A673 (cell line): ENCODE data around the gene RGS3. TPM values are rescaled to one million over a fixed set of nuclear protein-coding genes. Genes with fewer than 3 reads are reported as not detected.

Experiments used
- BruUV-seq: library from RNA; stranded (reverse); fragments of 400-500 nt; replicated peaks from 2 replicates; lab custom pipeline; 2021; lab: Mats Ljungman, UMichigan
- CTCF ChIA-PET: fragments of 300-600 bp; sonication (Branson Sonifier 250); formaldehyde crosslinking; loops from one replicate; lab custom pipeline; 2022; ENCODE audit warnings: antibody characterized with exemption; lab: Charles Lee
- POLR2A ChIA-PET: fragments of 300-600 bp; sonication (Branson Sonifier 250); formaldehyde crosslinking; loops from one replicate; lab custom pipeline; 2022; ENCODE audit warnings: antibody characterized with exemption; ENCODE audit not compliant: low non-redundant PET; lab: Charles Lee
- DNase-seq: peaks from one replicate; pipeline ENCODE4 v3.0.0-alpha.2; 2015; ENCODE audit warnings: low spot score
- H3K27ac ChIP-seq: fragments of 200-600 bp; sonication (generic); 2 replicates; pipeline ENCODE4 v1.5.1; 2016; ENCODE audit warnings: mixed run types, low read depth, mild to moderate bottlenecking, mixed read lengths, antibody characterized with exemption, low read length; ENCODE audit not compliant: poor library complexity, severe bottlenecking
- H3K27me3 ChIP-seq: fragments of 200-600 bp; sonication (generic); replicated peaks from 2 replicates; pipeline ENCODE4 v1.6.1; 2017; ENCODE audit warnings: mixed run types, low read depth, mild to moderate bottlenecking, mixed read lengths, antibody characterized with exemption, low read length; ENCODE audit not compliant: insufficient read depth, poor library complexity
- H3K36me3 ChIP-seq: fragments of 200-600 bp; sonication (generic); 2 replicates; pipeline ENCODE4 v1.6.1; 2016; ENCODE audit warnings: mixed run types, mild to moderate bottlenecking, mixed read lengths, antibody characterized with exemption, low read length; ENCODE audit not compliant: insufficient read depth, poor library complexity, severe bottlenecking
- H3K4me1 ChIP-seq: fragments of 200-600 bp; sonication (generic); 2 replicates; pipeline ENCODE4 v1.6.1; 2017; ENCODE audit warnings: mixed run types, mild to moderate bottlenecking, mixed read lengths, antibody characterized with exemption, low read length; ENCODE audit not compliant: insufficient read depth, poor library complexity, severe bottlenecking
- H3K4me3 ChIP-seq: fragments of 200-600 bp; sonication (generic); 2 replicates; pipeline ENCODE4 v1.5.1; 2016; ENCODE audit warnings: low read depth, mixed run types, mild to moderate bottlenecking, mixed read lengths, low read length; ENCODE audit not compliant: poor library complexity, severe bottlenecking
- H3K9me3 ChIP-seq: fragments of 200-600 bp; sonication (generic); 2 replicates; pipeline ENCODE4 v1.6.1; 2016; ENCODE audit warnings: mixed run types, low read depth, mild to moderate bottlenecking, mixed read lengths, antibody characterized with exemption, low read length; ENCODE audit not compliant: poor library complexity, severe bottlenecking
- EZH2 ChIP-seq: fragments of 200-600 bp; sonication (generic); IDR thresholded peaks from 2 replicates; pipeline ENCODE4 v1.6.1; 2017; ENCODE audit warnings: borderline replicate concordance, low read depth, mild to moderate bottlenecking, mixed read lengths, antibody characterized with exemption, low read length; ENCODE audit not compliant: poor library complexity, severe bottlenecking
- intact Hi-C: fragments of 100-400 bp; cut with micrococcal nuclease; formaldehyde crosslinking; loops from one replicate; pipeline ENCODE4 v1.10.0; 2022; ENCODE audit not compliant: unreplicated experiment
- total RNA-seq: library from RNA; stranded (reverse); gene quantifications from 2 replicates; pipeline ENCODE4 v1.2.3, GENCODE V29; 2021
- TF ChIP-seq, protein P1 (sequence below): fragments of 300-800, 200-600 bp; sonication (generic); conservative IDR thresholded peaks from 2 replicates; pipeline ENCODE4 v1.5.1; 2017; ENCODE audit warnings: low read depth, mild to moderate bottlenecking, antibody characterized with exemption, low read length, moderate library complexity, mixed read lengths

Gene RGS3
- total RNA-seq, 1 experiment from 2014 or later: 19.2 TPM

DNA sequence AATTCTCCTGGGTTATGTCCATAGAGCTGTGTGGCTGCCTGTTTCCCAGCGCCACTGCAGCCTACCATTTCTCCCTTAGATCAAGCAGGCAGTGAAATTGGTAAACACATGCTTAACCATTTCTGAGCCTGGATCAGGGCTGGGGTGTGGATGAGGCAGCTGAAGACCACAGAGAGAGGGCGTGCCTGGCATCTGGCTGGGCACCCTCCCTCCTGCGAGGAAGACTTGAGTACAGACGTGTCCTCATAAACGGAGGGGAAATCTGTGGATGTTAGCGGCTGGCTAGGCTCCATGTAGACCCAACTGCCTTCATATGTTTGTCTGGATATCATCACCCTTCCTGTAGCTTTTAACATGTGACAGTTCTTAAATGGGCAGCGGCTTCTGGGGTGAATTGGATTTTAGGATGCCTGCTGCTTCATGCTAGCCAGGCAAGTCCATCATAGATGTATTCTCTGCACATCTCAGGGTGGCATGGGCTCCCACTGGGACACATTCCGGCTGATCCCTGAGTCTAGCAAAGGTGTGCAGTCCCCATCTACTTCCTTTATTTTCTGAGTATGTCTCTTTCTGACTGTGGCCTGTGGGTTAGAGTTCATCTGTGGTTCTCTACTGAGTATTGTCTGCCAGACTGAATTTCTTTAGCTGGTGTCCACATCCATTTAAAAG, 11.0 kb downstream of the RGS3 start:
- no peak for TF ChIP-seq EZH2
- TF ChIP-seq, protein P1, sequence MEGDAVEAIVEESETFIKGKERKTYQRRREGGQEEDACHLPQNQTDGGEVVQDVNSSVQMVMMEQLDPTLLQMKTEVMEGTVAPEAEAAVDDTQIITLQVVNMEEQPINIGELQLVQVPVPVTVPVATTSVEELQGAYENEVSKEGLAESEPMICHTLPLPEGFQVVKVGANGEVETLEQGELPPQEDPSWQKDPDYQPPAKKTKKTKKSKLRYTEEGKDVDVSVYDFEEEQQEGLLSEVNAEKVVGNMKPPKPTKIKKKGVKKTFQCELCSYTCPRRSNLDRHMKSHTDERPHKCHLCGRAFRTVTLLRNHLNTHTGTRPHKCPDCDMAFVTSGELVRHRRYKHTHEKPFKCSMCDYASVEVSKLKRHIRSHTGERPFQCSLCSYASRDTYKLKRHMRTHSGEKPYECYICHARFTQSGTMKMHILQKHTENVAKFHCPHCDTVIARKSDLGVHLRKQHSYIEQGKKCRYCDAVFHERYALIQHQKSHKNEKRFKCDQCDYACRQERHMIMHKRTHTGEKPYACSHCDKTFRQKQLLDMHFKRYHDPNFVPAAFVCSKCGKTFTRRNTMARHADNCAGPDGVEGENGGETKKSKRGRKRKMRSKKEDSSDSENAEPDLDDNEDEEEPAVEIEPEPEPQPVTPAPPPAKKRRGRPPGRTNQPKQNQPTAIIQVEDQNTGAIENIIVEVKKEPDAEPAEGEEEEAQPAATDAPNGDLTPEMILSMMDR: no peak
- Histone ChIP-seq H3K4me3 (no peak overlapping the region), H3K27ac (no peak overlapping the region), H3K27me3 (no peaks in the 10 kb centered on the region), H3K36me3 (no peaks in the 10 kb centered on the region), H3K4me1 (no peaks in the 10 kb centered on the region), H3K9me3 (no peaks in the 10 kb centered on the region)
- DNase-seq: no peak
- intact Hi-C loops: no loop called here
- POLR2A ChIA-PET: no interaction called here
- CTCF ChIA-PET: no interaction called here
- BruUV-seq: no TSS peak

DNA sequence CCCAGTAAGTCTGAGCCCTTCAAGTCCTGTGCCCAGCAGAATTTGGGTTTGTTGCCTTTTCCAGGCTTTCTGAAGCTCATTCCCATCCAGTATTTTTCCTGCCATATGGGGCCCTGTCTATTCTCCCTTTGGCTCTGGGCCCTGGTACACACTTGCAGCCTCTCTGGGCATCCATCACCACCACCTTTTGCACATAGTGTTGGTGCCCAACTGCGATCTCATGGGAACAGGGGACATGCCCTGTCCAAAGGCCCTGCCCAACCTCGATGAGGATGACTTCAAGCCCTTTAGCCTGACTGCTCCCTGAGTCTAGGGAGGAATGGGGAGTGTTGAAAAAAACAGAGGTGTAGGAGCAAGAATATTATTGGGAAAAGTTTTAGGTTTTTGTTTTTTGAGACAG, 11.5 kb downstream of the RGS3 start:
- no peaks in the 10 kb centered on the region for H3K36me3 ChIP-seq
- BruUV-seq: no TSS peak
- TF ChIP-seq, protein P1: no peak
- TF ChIP-seq EZH2: no peak
- H3K4me1 ChIP-seq: no peaks in the 10 kb centered on the region
- no peaks in the 10 kb centered on the region for H3K9me3 ChIP-seq
- DNase-seq: no peak
- POLR2A ChIA-PET: no interaction called here
- no peaks in the 10 kb centered on the region for H3K27me3 ChIP-seq
- CTCF ChIA-PET: no interaction called here
- no peak overlapping the region for H3K4me3 ChIP-seq
- intact Hi-C loops: no loop called here
- H3K27ac ChIP-seq: no peak overlapping the region

DNA sequence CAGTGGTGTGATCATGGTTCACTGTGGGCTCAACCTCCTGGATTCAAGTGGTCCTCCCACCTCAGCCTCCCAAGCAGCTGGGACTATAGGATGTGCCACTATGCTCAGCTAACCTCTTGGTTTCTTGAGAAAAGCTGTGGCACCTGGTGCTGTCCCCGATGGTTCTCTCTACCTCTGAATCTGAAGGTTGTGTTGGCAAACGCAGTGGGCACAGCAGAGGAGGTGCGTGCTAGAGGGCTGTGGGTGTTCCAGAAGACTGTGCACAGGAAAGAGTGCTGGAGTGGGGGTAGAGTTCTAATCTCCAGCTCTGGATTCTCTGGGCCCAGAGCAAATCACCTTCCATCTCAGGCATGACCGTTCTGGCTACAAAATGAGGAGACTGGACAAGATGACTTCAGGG, 12.5 kb downstream of the RGS3 start:
- no TSS peak for BruUV-seq
- Histone ChIP-seq H3K27me3 (no peaks in the 10 kb centered on the region), H3K36me3 (no peaks in the 10 kb centered on the region), H3K9me3 (no peaks in the 10 kb centered on the region), H3K27ac (no peak overlapping the region), H3K4me3 (no peak overlapping the region), H3K4me1 (no peaks in the 10 kb centered on the region)
- intact Hi-C loops: no loop called here
- TF ChIP-seq EZH2: no peak
- TF ChIP-seq, protein P1: no peak
- ChIA-PET CTCF (no interaction called here), POLR2A (no interaction called here)
- DNase-seq: no peak
